IPS-20b (cell line): ENCODE measurements around the gene MMADHC.
"Not testable (repeated sequence)": the region's sequence is repeated elsewhere in the genome, so short reads cannot be mapped to it uniquely, and the experiment has no call there.

Experiments used
- H3K27ac ChIP-seq: one replicate; pipeline ENCODE4 v1.5.1; 2013; ENCODE audit warnings: low read length
- H3K27me3 ChIP-seq: 2 replicates; pipeline ENCODE4 v1.6.1; 2013; ENCODE audit warnings: mild to moderate bottlenecking, low read length, inconsistent platforms; ENCODE audit not compliant: insufficient read depth
- H3K36me3 ChIP-seq: 2 replicates; pipeline ENCODE4 v1.6.1; 2013; ENCODE audit warnings: low read depth, mild to moderate bottlenecking, inconsistent platforms, low read length, moderate library complexity; ENCODE audit not compliant: insufficient read depth
- H3K4me1 ChIP-seq: 2 replicates; pipeline ENCODE4 v1.6.1; 2013; ENCODE audit warnings: mild to moderate bottlenecking, control low read depth, inconsistent platforms, low read length, moderate library complexity; ENCODE audit not compliant: insufficient read depth
- H3K4me3 ChIP-seq: 2 replicates; pipeline ENCODE4 v1.5.1; 2013; ENCODE audit warnings: mild to moderate bottlenecking, low read length, inconsistent platforms
- H3K9ac ChIP-seq: 2 replicates; pipeline ENCODE4 v1.6.1; 2013; ENCODE audit warnings: low read depth, mild to moderate bottlenecking, inconsistent platforms, low read length, moderate library complexity
- H3K9me3 ChIP-seq: 2 replicates; pipeline ENCODE4 v1.6.1; 2013; ENCODE audit warnings: mild to moderate bottlenecking, low read depth, low read length, inconsistent platforms; ENCODE audit not compliant: insufficient read depth

Gene MMADHC

DNA sequence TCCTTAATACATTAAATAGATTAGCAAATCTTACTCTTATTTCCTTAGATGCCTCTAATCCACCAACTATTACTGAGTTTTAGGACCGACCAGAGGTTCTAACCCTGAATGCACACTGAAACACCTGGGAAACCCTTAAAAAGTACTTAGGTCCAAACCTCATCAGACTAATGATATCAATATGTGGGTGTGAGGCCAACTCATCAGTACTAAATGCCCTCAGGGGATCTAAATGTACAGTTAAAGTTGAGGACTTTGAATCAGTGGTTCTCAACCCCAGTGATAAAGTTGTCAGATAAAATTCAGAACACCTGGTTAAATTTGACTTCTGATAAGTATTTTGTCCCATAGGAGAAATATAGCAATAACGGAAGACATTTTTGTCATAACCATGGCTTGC, 20.9 kb downstream of the MMADHC start:
- no peaks in the 10 kb centered on the region for H3K27me3 ChIP-seq
- H3K4me3 ChIP-seq: no peak overlapping the region
- H3K36me3 ChIP-seq: peaks cover 48% of the 10 kb centered on the region
- no peaks in the 10 kb centered on the region for H3K9me3 ChIP-seq
- no peak overlapping the region for H3K27ac ChIP-seq
- no peaks in the 10 kb centered on the region for H3K4me1 ChIP-seq
- H3K9ac ChIP-seq: no peak overlapping the region

DNA sequence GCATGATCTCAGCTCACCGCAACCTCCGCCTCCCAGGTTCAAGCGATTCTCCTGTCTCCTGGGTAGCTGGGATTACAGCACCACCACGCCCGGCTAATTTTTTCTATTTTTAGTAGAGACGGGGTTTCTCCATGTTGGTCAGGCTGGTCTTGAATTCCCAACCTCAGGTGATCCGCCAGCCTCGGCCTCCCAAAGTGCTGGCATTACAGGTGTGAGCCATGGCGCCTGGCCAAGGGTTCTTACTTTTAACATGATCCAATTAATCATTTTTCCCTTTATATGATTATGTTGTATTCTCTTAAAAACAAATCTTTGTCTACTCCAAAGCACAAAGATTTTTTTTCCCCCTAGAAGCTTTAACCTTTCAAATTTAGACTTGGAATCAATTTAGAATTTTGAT, 21.9 kb downstream of the MMADHC start:
- H3K4me1 ChIP-seq, H3K9me3 ChIP-seq, H3K27me3 ChIP-seq, H3K4me3 ChIP-seq, H3K27ac ChIP-seq, H3K9ac ChIP-seq: not testable (repeated sequence)
- peaks cover 40% of the 10 kb centered on the region for H3K36me3 ChIP-seq

DNA sequence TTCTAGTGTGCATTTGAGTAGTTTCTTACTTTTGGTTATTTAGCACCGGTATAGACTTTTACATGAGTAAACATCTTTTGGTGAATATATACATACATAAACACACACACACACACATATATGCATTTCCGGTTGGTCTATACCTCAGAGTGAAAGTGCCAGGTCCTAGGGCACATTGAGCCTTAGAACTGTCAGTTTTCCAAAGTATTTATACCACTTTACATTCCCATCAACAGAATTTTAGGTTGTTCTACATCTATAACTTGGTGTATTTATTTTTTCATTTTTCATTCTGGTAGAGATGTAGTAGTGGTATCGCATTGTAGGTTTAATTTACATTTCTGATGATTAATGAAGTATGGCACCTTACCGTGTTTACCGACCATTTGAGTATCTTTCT, 22.6 kb downstream of the MMADHC start:
- Histone ChIP-seq H3K4me3 (no peak overlapping the region), H3K27me3 (no peaks in the 10 kb centered on the region), H3K9ac (no peak overlapping the region), H3K9me3 (no peaks in the 10 kb centered on the region), H3K36me3 (peaks cover 34% of the 10 kb centered on the region), H3K4me1 (no peaks in the 10 kb centered on the region), H3K27ac (no peak overlapping the region)

DNA sequence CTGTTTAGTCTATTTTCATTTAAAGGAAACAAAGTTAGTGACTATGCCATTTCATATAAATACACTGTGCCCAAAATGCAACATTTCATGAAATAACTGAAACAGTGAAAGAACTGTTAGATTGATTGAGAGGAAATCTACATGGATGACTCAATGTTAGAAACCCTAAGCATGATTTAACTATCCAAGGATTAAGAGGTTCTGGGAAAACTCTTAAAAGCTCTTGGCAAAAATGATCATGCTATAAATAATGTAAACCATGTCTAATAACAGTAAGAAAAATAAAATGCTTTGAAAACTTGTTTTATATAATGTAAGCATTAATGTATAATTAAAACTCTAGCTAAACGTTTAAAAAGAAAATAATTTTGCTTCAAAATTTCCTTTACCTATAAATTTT, 23.5 kb downstream of the MMADHC start:
- Histone ChIP-seq H3K9me3 (no peaks in the 10 kb centered on the region), H3K27me3 (no peaks in the 10 kb centered on the region), H3K9ac (no peak overlapping the region), H3K27ac (no peak overlapping the region), H3K36me3 (peaks cover 25% of the 10 kb centered on the region), H3K4me3 (no peak overlapping the region), H3K4me1 (no peaks in the 10 kb centered on the region)

DNA sequence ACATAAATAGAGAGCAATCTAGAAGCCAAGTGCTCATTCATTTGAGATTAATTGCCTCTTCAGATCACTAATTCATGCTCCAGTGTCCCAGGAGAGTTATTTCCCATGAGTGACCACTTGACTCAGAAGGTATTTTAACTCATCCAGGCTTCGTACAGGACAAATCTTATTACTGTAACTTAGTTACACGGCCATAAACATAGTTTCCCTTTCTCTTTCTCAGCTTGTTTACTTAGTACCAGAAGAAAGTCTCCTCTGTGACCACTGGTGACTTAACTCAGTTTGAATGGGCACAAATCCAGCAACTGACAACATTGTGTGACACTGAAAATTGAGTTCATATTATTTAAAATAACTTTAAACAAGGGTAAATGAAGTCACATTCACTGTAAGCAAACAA, 25.3 kb downstream of the MMADHC start:
- H3K4me1 ChIP-seq: no peaks in the 10 kb centered on the region
- no peaks in the 10 kb centered on the region for H3K27me3 ChIP-seq
- no peaks in the 10 kb centered on the region for H3K9me3 ChIP-seq
- H3K36me3 ChIP-seq: peaks cover 7% of the 10 kb centered on the region
- H3K27ac ChIP-seq: no peak overlapping the region
- no peak overlapping the region for H3K4me3 ChIP-seq
- H3K9ac ChIP-seq: no peak overlapping the region

DNA sequence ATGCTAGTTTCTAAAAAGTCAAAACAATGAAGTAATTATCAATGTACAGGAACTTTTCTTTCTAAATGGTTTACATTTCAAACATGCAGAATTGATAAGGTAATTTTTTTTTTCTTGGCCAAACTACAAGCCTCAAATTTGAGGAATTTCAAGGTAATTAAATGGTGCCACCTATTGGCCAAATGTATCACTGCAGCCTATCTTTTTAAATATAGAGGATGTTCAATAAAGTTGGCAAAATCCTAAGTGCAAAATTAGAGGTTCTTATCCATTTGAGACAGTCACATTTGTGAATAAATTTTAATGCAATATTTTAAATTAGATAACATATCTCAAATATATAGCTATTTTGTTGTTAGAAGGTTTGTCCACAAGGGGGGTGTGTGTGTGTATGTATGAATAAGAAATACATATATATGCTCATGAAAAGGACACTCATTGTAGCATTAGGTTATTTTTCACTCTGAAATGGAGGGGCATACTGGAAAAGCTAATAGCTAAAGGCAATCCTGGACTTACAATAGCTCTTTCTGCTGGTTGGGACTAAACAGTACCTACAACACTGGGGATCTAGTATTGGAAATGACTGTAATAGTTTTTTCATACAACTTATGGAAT, 26.2 kb downstream of the MMADHC start:
- H3K4me3 ChIP-seq: no peak overlapping the region
- H3K4me1 ChIP-seq: no peaks in the 10 kb centered on the region
- H3K27me3 ChIP-seq: no peaks in the 10 kb centered on the region
- H3K36me3 ChIP-seq: no peaks in the 10 kb centered on the region
- H3K27ac ChIP-seq: no peak overlapping the region
- no peaks in the 10 kb centered on the region for H3K9me3 ChIP-seq
- H3K9ac ChIP-seq: no peak overlapping the region

DNA sequence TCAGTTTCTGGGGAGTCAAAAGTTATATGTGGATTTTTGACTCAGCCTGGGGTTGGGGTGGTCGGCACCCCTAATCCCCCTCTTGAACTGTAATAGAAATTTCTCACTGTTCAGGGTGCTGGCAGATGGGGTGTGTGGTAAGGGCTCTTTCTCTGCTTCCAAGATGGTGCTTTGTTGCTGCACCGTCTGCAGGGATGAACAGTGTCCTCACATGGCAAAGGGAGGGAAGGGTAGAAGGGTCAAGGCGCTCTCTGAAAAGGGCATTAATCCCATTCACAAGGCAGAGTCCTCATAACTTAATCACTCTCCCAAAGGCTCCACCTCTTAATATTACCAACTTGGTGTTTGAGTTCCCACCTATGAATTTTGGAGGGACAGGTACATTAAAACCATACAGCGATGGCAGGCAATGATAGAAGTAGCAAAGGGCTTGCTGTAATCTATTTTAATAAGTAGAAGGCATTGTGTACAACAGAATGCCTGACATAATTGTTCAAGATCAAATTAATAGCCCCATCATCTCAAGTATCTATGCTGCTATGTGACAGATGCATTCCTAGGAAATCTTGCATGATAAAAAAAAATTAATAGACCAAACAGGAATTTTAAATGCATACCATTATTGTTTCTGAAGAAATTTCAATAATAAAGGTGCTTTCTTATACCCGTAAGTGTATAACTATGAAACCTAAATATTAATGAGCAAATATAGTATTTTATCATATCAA, 28.1 kb downstream of the MMADHC start:
- Histone ChIP-seq H3K9me3 (no peaks in the 10 kb centered on the region), H3K4me3 (no peak overlapping the region), H3K36me3 (no peaks in the 10 kb centered on the region), H3K4me1 (no peaks in the 10 kb centered on the region), H3K27ac (no peak overlapping the region), H3K27me3 (no peaks in the 10 kb centered on the region), H3K9ac (no peak overlapping the region)

DNA sequence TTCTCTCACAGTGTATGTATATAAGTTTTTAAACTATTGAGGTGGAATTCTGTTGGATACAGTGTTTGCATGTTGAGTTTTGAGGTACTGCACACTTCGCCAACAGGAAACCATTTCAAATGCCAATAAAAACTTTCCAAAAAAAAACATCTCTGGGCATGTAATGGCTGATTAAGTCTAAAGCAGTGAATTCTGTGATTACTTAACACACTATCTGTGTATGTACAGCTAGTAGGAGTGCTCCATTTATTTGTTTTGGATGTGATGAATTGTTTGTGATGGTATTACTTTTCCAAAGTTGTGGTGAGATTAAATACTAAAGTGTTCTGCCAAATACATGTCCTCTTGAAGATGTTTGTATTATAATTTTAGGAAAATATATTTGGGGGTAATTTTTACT, 31.1 kb downstream of the MMADHC start:
- H3K4me1 ChIP-seq: no peaks in the 10 kb centered on the region
- H3K27me3 ChIP-seq: no peaks in the 10 kb centered on the region
- no peak overlapping the region for H3K4me3 ChIP-seq
- no peaks in the 10 kb centered on the region for H3K9me3 ChIP-seq
- no peak overlapping the region for H3K9ac ChIP-seq
- H3K27ac ChIP-seq: no peak overlapping the region
- H3K36me3 ChIP-seq: no peaks in the 10 kb centered on the region

DNA sequence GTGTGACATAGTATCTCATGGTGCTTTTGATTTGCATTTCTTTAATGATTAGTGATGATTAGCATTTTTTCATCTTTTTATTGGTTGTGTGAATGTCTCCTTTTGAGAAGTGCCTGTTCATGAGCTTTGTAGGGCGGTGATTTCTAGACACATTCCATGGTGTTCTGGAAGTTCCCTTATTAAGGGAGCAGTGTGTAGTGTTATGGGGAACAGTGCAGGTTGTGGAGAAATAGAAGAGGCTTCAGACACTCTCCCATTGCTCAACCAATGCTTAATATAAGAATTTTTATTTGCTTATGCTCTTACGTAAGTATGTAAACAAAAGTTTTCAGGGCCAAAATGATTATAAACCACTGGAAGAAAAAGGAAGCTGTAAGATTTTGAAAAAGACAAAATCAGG, 34.7 kb downstream of the MMADHC start:
- Histone ChIP-seq H3K9me3 (no peaks in the 10 kb centered on the region; the same call in 1 of the 2 replicates), H3K4me1 (no peaks in the 10 kb centered on the region), H3K27ac (no peak overlapping the region), H3K9ac (no peak overlapping the region), H3K27me3 (no peaks in the 10 kb centered on the region), H3K4me3 (no peak overlapping the region), H3K36me3 (no peaks in the 10 kb centered on the region)

DNA sequence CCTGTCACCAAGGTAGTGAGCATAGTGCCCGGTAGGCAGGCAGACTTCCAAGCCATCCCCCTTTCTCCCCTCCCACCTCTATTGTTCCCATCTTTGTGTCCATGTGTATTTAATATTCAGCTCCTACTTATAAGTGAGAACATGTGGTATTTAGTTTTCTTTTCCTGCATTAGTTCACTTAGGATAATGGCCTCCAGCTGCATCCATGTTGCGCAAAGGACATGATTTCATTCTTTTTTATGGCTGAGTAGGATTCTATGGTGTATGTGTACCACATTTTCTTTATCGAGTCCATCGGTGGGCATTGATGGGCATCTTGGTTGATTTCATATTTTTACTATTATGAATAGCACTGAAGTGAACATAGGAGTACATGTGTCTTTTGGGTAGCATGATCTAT, 35.3 kb downstream of the MMADHC start:
- no peaks in the 10 kb centered on the region for H3K27me3 ChIP-seq

DNA sequence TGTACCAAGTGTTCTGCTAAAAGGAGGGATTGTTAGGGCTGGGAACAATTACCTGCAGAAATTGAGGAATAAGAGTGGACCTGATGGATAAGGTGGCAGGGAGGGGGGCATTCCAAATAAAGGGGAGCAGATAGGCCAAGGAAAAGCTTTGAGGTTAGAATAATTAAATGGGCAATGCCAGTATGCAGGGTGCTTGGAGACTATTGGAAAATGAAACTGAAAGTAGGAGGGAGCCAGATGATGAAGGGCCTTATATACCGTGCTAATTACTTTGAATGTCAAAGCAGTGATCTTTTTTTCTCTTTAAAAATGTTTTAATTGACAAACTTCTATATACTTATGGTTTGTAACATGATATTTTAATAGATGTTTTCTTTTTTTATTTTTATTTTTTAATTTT, 42.9 kb downstream of the MMADHC start:
- no peaks in the 10 kb centered on the region for H3K27me3 ChIP-seq
- H3K27ac ChIP-seq: no peak overlapping the region
- H3K9ac ChIP-seq: no peak overlapping the region
- no peak overlapping the region for H3K4me3 ChIP-seq
- no peaks in the 10 kb centered on the region for H3K36me3 ChIP-seq
- H3K4me1 ChIP-seq: no peaks in the 10 kb centered on the region
- no peaks in the 10 kb centered on the region for H3K9me3 ChIP-seq

More for the DNA sequence above, 35.3 kb downstream of the MMADHC start:
- H3K9ac ChIP-seq: no peak overlapping the region
- no peak overlapping the region for H3K27ac ChIP-seq
- H3K36me3 ChIP-seq: no peaks in the 10 kb centered on the region
- H3K4me1 ChIP-seq: no peaks in the 10 kb centered on the region
- H3K4me3 ChIP-seq: no peak overlapping the region
- H3K9me3 ChIP-seq: no peaks in the 10 kb centered on the region; the same call in 1 of the 2 replicates

DNA sequence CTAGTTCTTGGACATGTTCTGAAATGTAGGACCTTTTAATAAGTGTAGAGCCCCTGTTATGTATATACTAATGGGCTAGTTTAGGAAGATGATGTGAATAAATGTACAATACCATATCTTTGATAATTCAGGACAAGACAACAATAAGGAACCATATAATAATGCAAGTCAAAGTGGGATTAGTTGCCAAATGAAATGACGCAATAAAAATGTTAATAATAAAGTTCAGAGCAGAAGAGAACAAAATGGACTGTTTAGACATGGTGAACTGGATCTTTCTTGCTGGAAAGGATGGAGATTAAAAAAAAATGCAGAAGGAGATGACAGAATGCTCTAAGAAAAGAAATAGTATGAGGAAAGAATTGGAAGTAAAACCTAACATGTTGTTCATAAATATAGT, 43.7 kb downstream of the MMADHC start:
- Histone ChIP-seq H3K9me3 (no peaks in the 10 kb centered on the region), H3K27me3 (no peaks in the 10 kb centered on the region), H3K4me3 (no peak overlapping the region), H3K36me3 (no peaks in the 10 kb centered on the region), H3K4me1 (no peaks in the 10 kb centered on the region), H3K9ac (no peak overlapping the region), H3K27ac (no peak overlapping the region)
